HUES48 (cell line): ENCODE data around the gene GALM.
A peak's percentile ranks its signal among the peaks of the same experiment; 100 is the strongest.

ENCODE experiments used
- H3K27ac ChIP-seq: one replicate; pipeline ENCODE4 v1.7.0; 2013; ENCODE audit warnings: low read depth, low read length, inconsistent platforms
- H3K27me3 ChIP-seq: 2 replicates; pipeline ENCODE4 v1.6.1; 2013; ENCODE audit warnings: mild to moderate bottlenecking, low read length; ENCODE audit not compliant: control insufficient read depth, insufficient read depth
- H3K36me3 ChIP-seq: 2 replicates; pipeline ENCODE4 v1.6.1; 2013; ENCODE audit warnings: low read length; ENCODE audit not compliant: control insufficient read depth, insufficient read depth
- H3K4me1 ChIP-seq: 2 replicates; pipeline ENCODE4 v1.6.1; 2013; ENCODE audit warnings: mild to moderate bottlenecking, low read length; ENCODE audit not compliant: control insufficient read depth, insufficient read depth
- H3K4me3 ChIP-seq: 2 replicates; pipeline ENCODE4 v1.5.1; 2013; ENCODE audit warnings: mild to moderate bottlenecking, low read depth, low read length
- H3K9ac ChIP-seq: 2 replicates; pipeline ENCODE4 v1.6.1; 2013; ENCODE audit warnings: mild to moderate bottlenecking, low read depth, low read length, moderate library complexity
- H3K9me3 ChIP-seq: 2 replicates; pipeline ENCODE4 v1.6.1; 2013; ENCODE audit warnings: low read length; ENCODE audit not compliant: control insufficient read depth, insufficient read depth

The GALM gene

GRCh38 chr2:38776531-38776930 lies 110.6 kb downstream of the GALM start:
- H3K9me3 ChIP-seq, result no peaks in the 10 kb centered on the region
- H3K36me3 ChIP-seq, result peaks cover 6% of the 10 kb centered on the region
- H3K27me3 ChIP-seq, result no peaks in the 10 kb centered on the region
- H3K27ac ChIP-seq, result no peak overlapping the region
- H3K4me1 ChIP-seq, result no peaks in the 10 kb centered on the region
- H3K9ac ChIP-seq, result no peak overlapping the region
- H3K4me3 ChIP-seq, result no peak overlapping the region

GRCh38 chr2:38778687-38779082 lies 112.8 kb downstream of the GALM start:
- Histone ChIP-seq H3K9ac (peak overlapping the region; percentile 71), H3K36me3 (peaks cover 9% of the 10 kb centered on the region), H3K9me3 (no peaks in the 10 kb centered on the region), H3K27ac (peak overlapping the region; percentile 48), H3K4me3 (peak overlapping the region; percentile 80), H3K4me1 (no peaks in the 10 kb centered on the region), H3K27me3 (no peaks in the 10 kb centered on the region)

GRCh38 chr2:38783586-38783985 lies 117.7 kb downstream of the GALM start:
- no peaks in the 10 kb centered on the region for H3K9me3 ChIP-seq
- no peaks in the 10 kb centered on the region for H3K27me3 ChIP-seq
- no peak overlapping the region for H3K4me3 ChIP-seq
- H3K27ac ChIP-seq, result no peak overlapping the region
- H3K9ac ChIP-seq, result no peak overlapping the region
- H3K4me1 ChIP-seq, result no peaks in the 10 kb centered on the region
- H3K36me3 ChIP-seq, result peaks cover 9% of the 10 kb centered on the region
